ENCODE results near the gene MAP3K10. TPM values are rescaled to one million over a fixed set of nuclear protein-coding genes. Genes with fewer than 3 reads are reported as not detected.

MAP3K10 gene
- total and polyA plus RNA-seq, 2 of the 4 experiments (the other 2 are of a cell fraction), result 1.8 to 5.5 TPM

- dilution Hi-C loops (cut with HindIII; ENCODE audit: low sequenced_read_pairs, unreplicated experiment), result no loop called here
Observed at GRCh38 chr19:40204381-40204780, 13.2 kb downstream of the MAP3K10 start.

More at GRCh38 chr19:40204381-40204780, 13.2 kb downstream of the MAP3K10 start:
- Histone ChIP-seq H3K4me1 (ENCODE audit: control insufficient read depth, insufficient read depth, low read length) (no peaks in the 10 kb centered on the region), H3K27ac (ENCODE audit: insufficient read depth, low read length) (no peak overlapping the region), H4K8ac (ENCODE audit: low read depth in 2 of 2, low read length in 2 of 2) (no peak overlapping the region), H4K91ac (ENCODE audit: insufficient read depth, low read depth, low read length) (no peak overlapping the region), H3K18ac (ENCODE audit: low read depth, low read length) (no peak overlapping the region), H4K5ac (ENCODE audit: low read depth, low read length) (no peak overlapping the region), H3K27me3 (ENCODE audit: control insufficient read depth, insufficient read depth, low read length) (no peaks in the 10 kb centered on the region), H3K9me3 (ENCODE audit: control insufficient read depth, insufficient read depth, low read length) (no peaks in the 10 kb centered on the region), H3K9me1 (ENCODE audit: insufficient read depth, low read length) (peaks cover 4% of the 10 kb centered on the region), H3K23ac (ENCODE audit: low read depth, low read length) (no peak overlapping the region), H2BK20ac (ENCODE audit: low read depth, low read length) (no peak overlapping the region), H3K4me3 (ENCODE audit: insufficient read depth, low read depth, low read length) (no peak overlapping the region), H2BK15ac (ENCODE audit: low read depth, low read length) (no peak overlapping the region), H2BK5ac (ENCODE audit: low read depth, low read length, poor library complexity, severe bottlenecking) (no peak overlapping the region), H3K56ac (ENCODE audit: extremely low read depth, insufficient read depth, low read length) (no peak overlapping the region), H3K4me2 (ENCODE audit: low read depth, low read length) (no peak overlapping the region), H3K36me3 (ENCODE audit: control insufficient read depth, insufficient read depth, low read length) (peaks cover 37% of the 10 kb centered on the region), H3K79me1 (ENCODE audit: low read depth in 1 of 2, low read length in 2 of 2) (no peaks in the 10 kb centered on the region), H3K14ac (replicated peaks; ENCODE audit: low read depth, low read length) (no peak overlapping the region), H2AK9ac (replicated peaks; ENCODE audit: low read depth, low read length, poor library complexity) (no peak overlapping the region), H4K20me1 (ENCODE audit: insufficient read depth, low read length) (no peaks in the 10 kb centered on the region), H3K4ac (ENCODE audit: low read depth, low read length) (no peak overlapping the region), H3K9ac (ENCODE audit: low read depth, low read length) (no peak overlapping the region), H2BK120ac (ENCODE audit: low read depth, low read length) (no peak overlapping the region), H2AK5ac (ENCODE audit: low read depth, low read length) (no peak overlapping the region), H2AFZ (replicated peaks; ENCODE audit: low read length, poor library complexity) (no peak overlapping the region)
- intact Hi-C loops (cut with micrococcal nuclease), result no loop called here
- BruUV-seq (replicated peaks), result no TSS peak
- ATAC-seq (ENCODE audit: low read depth), result no peak
- ChIA-PET CTCF (no interaction called here), POLR2A (ENCODE audit: unreplicated experiment) (no interaction called here)
- in situ Hi-C loops (cut with MboI; ENCODE audit: low sequenced_read_pairs), result no loop called here
- no peak for DNase-seq
- TF ChIP-seq MXI1 (IDR thresholded peaks at IDR 0.05; ENCODE audit: borderline replicate concordance, low read depth, low read length) (no peak), POLR2A (IDR thresholded peaks at IDR 0.05; ENCODE audit: low read depth, low read length) (no peak), FOS (IDR thresholded peaks at IDR 0.05; ENCODE audit: low read depth, low read length) (no peak)
- 100% methylated on average over 1 of the region's 16 CpGs; no CpG with 5 or more reads in 1 of the 2 experiments for WGBS, 2 experiments (ENCODE audit: extremely low coverage in 2 of 2, insufficient read length in 1 of 2)
